Colonic mucosa (tissue), 4 donors: Measurements from ENCODE around the gene SAMD4A. TPM values are rescaled to one million over a fixed set of nuclear protein-coding genes. Genes with fewer than 3 reads are reported as not detected.

Experiments used
- DNase-seq: peaks from one replicate; pipeline ENCODE4 v3.0.0-alpha.2; 2020
- H3K27ac ChIP-seq: fragments of 200-600 bp; one replicate; pipeline ENCODE4 v1.8.0; 2021
- H3K27me3 ChIP-seq: fragments of 200-600 bp; one replicate; pipeline ENCODE4 v1.8.0; 2021
- H3K36me3 ChIP-seq: fragments of 200-600 bp; one replicate; pipeline ENCODE4 v1.8.0; 2021
- H3K4me1 ChIP-seq: fragments of 200-600 bp; one replicate; pipeline ENCODE4 v1.8.0; 2021; ENCODE audit warnings: mild to moderate bottlenecking
- H3K4me3 ChIP-seq: fragments of 200-600 bp; one replicate; pipeline ENCODE4 v1.8.0; 2021
- H3K9ac ChIP-seq, 2 donors: one replicate each; pipeline ENCODE4 v1.7.0; 2013; ENCODE audit warnings: control low read depth in 2 of 2, low read depth in 2 of 2, low read length in 2 of 2
- H3K9me3 ChIP-seq: fragments of 200-600 bp; one replicate; pipeline ENCODE4 v1.8.0; 2021
- CTCF ChIP-seq: fragments of 200-600 bp; IDR thresholded peaks from one replicate; pipeline ENCODE4 v1.8.0; 2022; ENCODE audit warnings: antibody characterized with exemption, mild to moderate bottlenecking
- intact Hi-C: fragments of 100-400 bp; cut with DNase I; formaldehyde crosslinking; loops from one replicate; pipeline ENCODE4 v1.14.1; 2022
- total RNA-seq, 2 donors: library from RNA; stranded (reverse); fragmentation: NEBNext Ultra II Directional in 1 of 2; extraction: Animal tissue kit (Norgen Biotek cat#: 25700) in 1 of 2; gene quantifications; one replicate each; pipeline ENCODE4 v1.2.1, GENCODE V29; 2021
- donor health status: healthy.
- donor health status: DM: no; HTN: no; CAD: no.
- donor health status: DM: no; HTN: no; CAD: no.

The SAMD4A gene
- total RNA-seq, 2 donors from 2014 or later: 5.6 to 31.3 TPM

GRCh38 chr14:54734966-54735365, 168.0 kb downstream of the SAMD4A start:
- no peaks in the 10 kb centered on the region for H3K4me1 ChIP-seq
- no peak overlapping the region for H3K27ac ChIP-seq
- H3K9ac ChIP-seq: no peak overlapping the region
- H3K4me3 ChIP-seq: no peak overlapping the region
- intact Hi-C loops: no loop called here
- H3K9me3 ChIP-seq: no peaks in the 10 kb centered on the region
- no peak for DNase-seq
- H3K27me3 ChIP-seq: no peaks in the 10 kb centered on the region
- TF ChIP-seq CTCF: no peak
- H3K36me3 ChIP-seq: no peaks in the 10 kb centered on the region

- no peak overlapping the region for H3K4me3 ChIP-seq
- no peak overlapping the region for H3K27ac ChIP-seq
- no peaks in the 10 kb centered on the region for H3K27me3 ChIP-seq
- H3K36me3 ChIP-seq: no peaks in the 10 kb centered on the region
- H3K9me3 ChIP-seq: no peaks in the 10 kb centered on the region
- no peak for DNase-seq
- no peak overlapping the region for H3K9ac ChIP-seq
- no peaks in the 10 kb centered on the region for H3K4me1 ChIP-seq
- no peak for TF ChIP-seq CTCF
- intact Hi-C loops: no loop called here
Observed at GRCh38 chr14:54735424-54735823, 168.5 kb downstream of the SAMD4A start.

- DNase-seq: no peak
- Histone ChIP-seq H3K9ac (no peak overlapping the region), H3K27ac (no peak overlapping the region), H3K4me3 (no peak overlapping the region), H3K27me3 (no peaks in the 10 kb centered on the region), H3K9me3 (no peaks in the 10 kb centered on the region), H3K4me1 (no peaks in the 10 kb centered on the region), H3K36me3 (no peaks in the 10 kb centered on the region)
- TF ChIP-seq CTCF: no peak
- intact Hi-C loops: no loop called here
Observed at GRCh38 chr14:54737132-54737711, 170.3 kb downstream of the SAMD4A start.

- H3K27me3 ChIP-seq: no peaks in the 10 kb centered on the region
- no peaks in the 10 kb centered on the region for H3K36me3 ChIP-seq
- no peaks in the 10 kb centered on the region for H3K9me3 ChIP-seq
- no peak for TF ChIP-seq CTCF
- no peak for DNase-seq
- H3K4me3 ChIP-seq: no peak overlapping the region
- H3K27ac ChIP-seq: no peak overlapping the region
- no peaks in the 10 kb centered on the region for H3K4me1 ChIP-seq
- intact Hi-C loops: no loop called here
- H3K9ac ChIP-seq: no peak overlapping the region
Observed at GRCh38 chr14:54738009-54738408, 171.1 kb downstream of the SAMD4A start.

- DNase-seq: no peak
- intact Hi-C loops: no loop called here
- H3K27ac ChIP-seq: no peak overlapping the region
Observed at GRCh38 chr14:54739514-54739913, 172.6 kb downstream of the SAMD4A start.

More at GRCh38 chr14:54739514-54739913, 172.6 kb downstream of the SAMD4A start:
- Histone ChIP-seq H3K4me3 (no peak overlapping the region), H3K9me3 (no peaks in the 10 kb centered on the region), H3K27me3 (no peaks in the 10 kb centered on the region), H3K4me1 (no peaks in the 10 kb centered on the region), H3K36me3 (no peaks in the 10 kb centered on the region), H3K9ac (no peak overlapping the region)
- TF ChIP-seq CTCF: no peak
